Mucosa of stomach (tissue), 1 donor: Measurements from ENCODE around the gene MXD4.
A peak's percentile ranks its signal among the peaks of the same experiment; 100 is the strongest.

Source experiments
- H3K27me3 ChIP-seq: one replicate; pipeline ENCODE4 v1.7.0; 2013; ENCODE audit warnings: mild to moderate bottlenecking, low read length; ENCODE audit not compliant: control insufficient read depth, insufficient read depth
- H3K36me3 ChIP-seq: one replicate; pipeline ENCODE4 v1.7.0; 2013; ENCODE audit warnings: low read length; ENCODE audit not compliant: control insufficient read depth, insufficient read depth
- H3K4me1 ChIP-seq: one replicate; pipeline ENCODE4 v1.7.0; 2013; ENCODE audit warnings: mild to moderate bottlenecking, low read length; ENCODE audit not compliant: control insufficient read depth, insufficient read depth
- H3K4me3 ChIP-seq: one replicate; pipeline ENCODE4 v1.7.0; 2013; ENCODE audit warnings: low read length
- H3K9ac ChIP-seq: one replicate; pipeline ENCODE4 v1.7.0; 2013; ENCODE audit warnings: mild to moderate bottlenecking, low read length, moderate library complexity
- H3K9me3 ChIP-seq: one replicate; pipeline ENCODE4 v1.7.0; 2013; ENCODE audit warnings: mild to moderate bottlenecking, low read length, moderate library complexity; ENCODE audit not compliant: control insufficient read depth
- donor health status: Pancreatic carcinoma.

Gene MXD4

GRCh38 chr4:2261853-2262144, at the start of gene MXD4:
Gene MXD4, minus strand, starts transcription at chr4:2262109. Its CDS starts 129 bp downstream, at chr4:2261980.
- H3K9ac ChIP-seq: peak within 1 kb of the TSS; percentile 78
- H3K36me3 ChIP-seq: no peaks in the 10 kb centered on the region
- peak within 1 kb of the TSS; percentile 63 for H3K4me3 ChIP-seq
- peaks cover 34% of the 10 kb centered on the region for H3K4me1 ChIP-seq
- H3K27me3 ChIP-seq: no peaks in the 10 kb centered on the region
- H3K9me3 ChIP-seq: no peaks in the 10 kb centered on the region

GRCh38 chr4:2306773-2307410, 45.0 kb upstream of the MXD4 start:
- H3K9me3 ChIP-seq: no peaks in the 10 kb centered on the region
- H3K4me3 ChIP-seq: no peak overlapping the region
- H3K27me3 ChIP-seq: no peaks in the 10 kb centered on the region
- H3K36me3 ChIP-seq: no peaks in the 10 kb centered on the region
- peaks cover 4% of the 10 kb centered on the region for H3K4me1 ChIP-seq
- no peak overlapping the region for H3K9ac ChIP-seq

- Histone ChIP-seq H3K4me1 (peaks cover 4% of the 10 kb centered on the region), H3K27me3 (no peaks in the 10 kb centered on the region), H3K9ac (no peak overlapping the region), H3K36me3 (no peaks in the 10 kb centered on the region), H3K4me3 (no peak overlapping the region), H3K9me3 (no peaks in the 10 kb centered on the region)
Measured at GRCh38 chr4:2305766-2306501, 44.0 kb upstream of the MXD4 start.

- H3K36me3 ChIP-seq: no peaks in the 10 kb centered on the region
- peaks cover 4% of the 10 kb centered on the region for H3K4me1 ChIP-seq
- no peak overlapping the region for H3K9ac ChIP-seq
- no peaks in the 10 kb centered on the region for H3K9me3 ChIP-seq
- H3K4me3 ChIP-seq: no peak overlapping the region
- no peaks in the 10 kb centered on the region for H3K27me3 ChIP-seq
Measured at GRCh38 chr4:2304877-2305561, 43.1 kb upstream of the MXD4 start.

- Histone ChIP-seq H3K27me3 (no peaks in the 10 kb centered on the region), H3K36me3 (no peaks in the 10 kb centered on the region), H3K4me3 (no peak overlapping the region), H3K9me3 (no peaks in the 10 kb centered on the region), H3K4me1 (peaks cover 4% of the 10 kb centered on the region), H3K9ac (no peak overlapping the region)
Measured at GRCh38 chr4:2304321-2304876, 42.5 kb upstream of the MXD4 start.

- Histone ChIP-seq H3K9me3 (no peaks in the 10 kb centered on the region), H3K36me3 (no peaks in the 10 kb centered on the region), H3K9ac (no peak overlapping the region), H3K4me1 (peaks cover 4% of the 10 kb centered on the region), H3K27me3 (no peaks in the 10 kb centered on the region), H3K4me3 (no peak overlapping the region)
Measured at GRCh38 chr4:2303686-2304320, 41.9 kb upstream of the MXD4 start.

- Histone ChIP-seq H3K4me1 (peaks cover 4% of the 10 kb centered on the region), H3K27me3 (no peaks in the 10 kb centered on the region)
Measured at GRCh38 chr4:2303121-2303685, 41.3 kb upstream of the MXD4 start.

GRCh38 chr4:2302387-2303119, 40.6 kb upstream of the MXD4 start:
- H3K9ac ChIP-seq: no peak overlapping the region
- H3K4me1 ChIP-seq: peaks cover 4% of the 10 kb centered on the region
- H3K4me3 ChIP-seq: no peak overlapping the region
- no peaks in the 10 kb centered on the region for H3K27me3 ChIP-seq
- no peaks in the 10 kb centered on the region for H3K36me3 ChIP-seq
- H3K9me3 ChIP-seq: no peaks in the 10 kb centered on the region

More at GRCh38 chr4:2303121-2303685, 41.3 kb upstream of the MXD4 start:
- Histone ChIP-seq H3K4me3 (no peak overlapping the region), H3K36me3 (no peaks in the 10 kb centered on the region), H3K9ac (no peak overlapping the region), H3K9me3 (no peaks in the 10 kb centered on the region)

GRCh38 chr4:2301806-2302205, 39.9 kb upstream of the MXD4 start:
- Histone ChIP-seq H3K4me3 (no peak overlapping the region), H3K9ac (no peak overlapping the region), H3K9me3 (no peaks in the 10 kb centered on the region), H3K27me3 (no peaks in the 10 kb centered on the region), H3K36me3 (no peaks in the 10 kb centered on the region), H3K4me1 (peaks cover 4% of the 10 kb centered on the region)

GRCh38 chr4:2301225-2301642, 39.3 kb upstream of the MXD4 start:
- Histone ChIP-seq H3K4me3 (no peak overlapping the region), H3K27me3 (no peaks in the 10 kb centered on the region), H3K36me3 (no peaks in the 10 kb centered on the region), H3K4me1 (peaks cover 4% of the 10 kb centered on the region), H3K9ac (no peak overlapping the region), H3K9me3 (no peaks in the 10 kb centered on the region)
